ENCODE data around the gene RPS21.

The RPS21 gene

DNA sequence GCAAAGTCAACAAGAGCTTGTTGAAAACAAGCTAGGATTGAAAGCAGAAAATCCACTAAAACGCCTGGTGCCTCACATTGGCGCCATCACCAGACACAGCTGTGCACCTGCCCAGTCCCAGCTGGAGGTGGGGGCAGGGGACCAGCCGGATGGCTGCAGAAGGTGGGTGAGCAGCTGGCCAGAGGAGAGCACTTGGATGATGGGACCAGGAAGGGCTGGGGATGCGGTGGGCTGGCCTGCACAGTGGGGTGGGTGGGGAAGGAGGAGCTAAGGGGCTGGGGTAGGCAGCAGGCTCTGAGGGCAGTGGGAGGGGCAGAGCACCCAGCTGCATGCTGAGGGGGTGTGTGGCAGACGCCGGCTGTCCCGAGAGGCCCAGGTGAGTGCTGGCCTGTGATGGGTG lies 13.1 kb downstream of the RPS21 start:
- peak; percentile 38 for DNase-seq

DNA sequence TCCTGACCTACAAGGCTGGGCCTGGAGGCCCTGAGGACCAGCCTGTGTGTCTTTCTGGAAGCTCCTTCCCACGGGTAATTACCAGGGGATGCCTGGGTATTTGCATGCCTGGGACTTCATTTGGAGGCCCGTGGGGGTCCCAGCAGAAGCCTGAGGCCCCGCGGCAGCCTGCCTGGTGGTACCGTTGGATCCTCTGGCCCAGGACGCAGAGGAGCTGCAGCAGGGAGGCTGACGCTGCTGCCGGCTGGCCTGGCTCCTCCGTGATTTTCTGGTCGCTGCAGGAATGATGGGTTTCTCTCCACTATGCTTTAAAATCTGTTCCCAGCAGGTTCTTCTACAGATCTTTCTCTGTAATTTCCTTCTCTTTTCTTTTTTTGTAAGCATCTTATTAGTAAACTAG lies 13.6 kb downstream of the RPS21 start:
- no peak for DNase-seq

DNA sequence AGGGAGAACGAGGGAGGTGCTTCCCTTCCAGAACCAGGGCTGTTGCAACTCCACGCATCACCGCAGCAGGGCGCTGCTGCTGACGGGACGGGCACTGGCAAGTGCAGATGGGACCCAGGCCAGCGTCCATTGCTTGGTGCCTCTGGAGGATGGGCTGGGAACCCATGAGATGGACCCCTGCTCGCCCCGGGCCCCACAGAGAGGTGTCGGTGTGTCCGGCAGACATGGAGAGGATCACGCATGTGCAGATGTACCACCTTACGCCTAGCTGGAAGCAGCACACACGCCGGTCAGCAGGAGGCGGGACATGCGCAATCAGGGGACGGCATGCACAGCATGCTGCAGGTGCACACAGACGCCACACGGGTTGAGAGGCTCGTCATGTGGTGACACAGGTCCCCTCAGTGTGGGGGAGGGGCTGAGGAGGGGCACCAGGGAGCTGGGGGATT lies 14.5 kb downstream of the RPS21 start:
- no peak for DNase-seq

DNA sequence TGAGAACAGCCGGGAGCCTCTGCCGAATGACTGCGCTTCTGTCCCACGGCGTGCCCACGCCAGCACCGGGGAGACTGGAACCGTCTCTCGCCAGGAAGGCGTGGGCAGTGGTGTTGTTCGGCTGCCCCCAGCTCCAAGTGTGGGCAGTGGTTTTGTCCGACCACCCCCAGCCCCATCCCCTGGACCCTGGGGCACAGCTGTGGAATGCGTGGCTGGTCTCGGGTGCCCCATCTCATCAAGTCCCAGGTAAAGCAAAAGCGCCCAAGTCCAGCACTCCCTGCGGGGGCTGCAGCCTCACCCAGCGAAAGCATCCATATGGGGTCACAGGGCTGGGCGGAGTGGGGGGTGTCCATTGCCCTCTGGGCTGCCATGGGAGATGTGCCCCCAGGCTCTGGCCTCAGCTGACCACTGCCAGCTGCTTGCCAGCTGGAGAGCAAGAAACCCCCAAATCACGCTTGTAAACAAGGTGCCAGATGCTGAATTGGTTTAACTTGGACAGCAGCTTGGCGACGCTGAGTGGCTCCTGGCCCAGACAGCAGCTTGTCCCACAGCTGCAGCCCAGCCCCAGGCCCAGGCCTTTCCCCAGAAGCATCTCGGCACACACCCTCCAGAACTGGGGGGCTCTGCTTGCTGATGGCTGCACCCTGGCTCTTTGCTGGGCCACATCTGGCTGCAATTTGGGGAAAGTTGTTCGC lies 15.7 kb downstream of the RPS21 start:
- DNase-seq, result no peak

DNA sequence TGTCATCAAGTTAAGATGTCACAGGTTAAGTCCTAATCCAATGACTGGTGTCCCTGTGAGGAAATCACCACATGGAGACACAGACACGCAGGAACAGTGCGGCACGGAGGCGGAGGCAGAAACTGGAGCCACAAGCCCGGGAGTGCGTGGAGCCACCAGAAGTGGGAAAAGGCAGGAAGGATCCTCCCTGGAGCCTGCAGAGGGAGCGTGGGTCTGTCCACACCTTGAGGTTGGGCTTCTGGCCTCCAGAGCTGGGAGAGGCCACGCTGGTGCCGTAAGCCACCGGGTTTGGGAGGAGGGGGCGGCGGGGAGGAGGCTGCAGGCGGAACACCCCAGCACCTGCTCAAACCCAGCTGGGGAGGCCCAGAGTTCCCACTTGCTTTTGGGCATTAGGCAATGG lies 16.4 kb downstream of the RPS21 start:
- DNase-seq, result no peak

DNA sequence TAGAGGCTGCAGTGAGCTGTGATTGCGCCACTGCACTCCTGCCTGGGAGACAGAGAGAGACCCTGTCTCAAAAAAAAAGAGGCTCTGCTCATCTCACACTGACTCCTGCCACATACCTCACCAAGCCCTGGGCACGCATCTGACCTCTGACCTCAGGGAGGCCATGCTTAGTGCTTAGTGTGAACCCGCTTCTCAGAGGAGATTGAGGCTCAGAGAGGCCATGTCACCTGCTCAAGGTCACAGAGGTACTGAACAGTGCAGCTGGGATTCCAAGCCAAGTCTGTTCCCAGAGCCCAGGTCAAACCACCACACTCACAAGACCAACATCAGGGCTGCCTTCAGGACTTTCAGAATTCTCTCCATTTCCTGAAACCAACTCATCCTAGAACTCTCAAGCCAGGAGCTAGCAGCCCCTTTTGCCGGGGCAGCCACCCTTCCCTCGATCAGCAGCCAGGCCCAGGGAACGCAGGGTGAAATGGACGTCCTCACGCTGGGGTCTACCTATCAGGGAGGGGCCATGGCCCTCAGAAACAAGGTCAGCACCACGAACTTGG lies 17.3 kb downstream of the RPS21 start:
- DNase-seq, result no peak

DNA sequence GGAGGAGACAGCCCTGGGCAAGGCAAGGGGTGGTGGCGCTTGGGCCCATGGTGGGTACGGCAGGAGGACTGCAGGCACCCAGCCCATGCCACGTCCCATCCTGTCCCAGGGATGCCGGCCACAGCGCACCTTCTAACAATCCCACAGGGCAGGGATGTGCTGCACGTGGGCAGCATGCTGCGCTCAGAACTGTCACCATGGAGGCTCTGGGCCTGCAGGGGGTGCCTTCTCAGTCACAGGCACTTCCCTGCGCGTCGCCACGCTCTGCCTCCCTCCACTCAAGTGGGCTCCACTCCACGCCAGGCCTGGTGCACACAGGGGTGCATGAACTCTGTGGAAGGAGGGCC lies 17.8 kb downstream of the RPS21 start:
- DNase-seq, result no peak

DNA sequence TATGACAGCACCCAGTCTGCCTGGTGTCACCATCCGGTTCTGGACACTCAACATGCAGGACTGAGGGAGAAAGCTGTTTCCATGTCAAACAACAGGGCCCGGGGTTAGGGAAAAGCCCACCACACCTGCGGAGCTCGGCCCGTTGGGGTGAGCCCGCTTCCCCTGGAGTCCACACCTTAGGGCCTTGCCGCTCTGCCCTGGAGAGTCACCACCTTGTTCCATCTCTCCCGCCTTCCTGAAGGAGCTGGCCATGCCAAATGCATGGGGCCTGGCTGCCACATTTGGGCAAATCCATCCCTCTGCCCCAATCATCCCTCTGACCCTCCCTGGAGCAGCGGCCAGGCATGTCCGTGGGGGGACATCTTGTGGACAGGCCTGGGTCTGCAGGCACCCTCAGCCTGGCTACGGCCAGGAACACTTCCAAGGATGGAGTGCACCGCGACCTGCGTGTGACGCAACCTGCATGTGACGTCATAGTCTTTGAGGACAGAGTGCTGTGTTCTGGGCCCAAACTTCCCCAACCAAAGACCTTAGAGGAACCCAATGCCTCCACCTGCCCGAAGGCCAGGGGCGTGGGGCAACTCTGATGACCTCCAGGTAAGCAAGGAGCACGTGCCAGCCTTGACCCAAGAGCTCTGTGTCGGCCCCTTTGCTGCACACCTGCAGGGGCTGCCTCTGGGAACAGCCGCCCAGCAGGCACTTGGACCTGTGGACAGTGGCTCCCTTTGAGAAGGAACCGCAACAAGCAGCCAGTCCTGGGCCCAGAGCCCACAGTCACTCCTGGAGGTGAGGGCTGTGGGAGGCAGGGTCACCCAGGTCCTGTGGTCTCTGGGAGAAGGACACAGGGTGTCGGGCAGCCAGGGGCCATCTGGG lies 18.4 kb downstream of the RPS21 start:
- no peak for DNase-seq

DNA sequence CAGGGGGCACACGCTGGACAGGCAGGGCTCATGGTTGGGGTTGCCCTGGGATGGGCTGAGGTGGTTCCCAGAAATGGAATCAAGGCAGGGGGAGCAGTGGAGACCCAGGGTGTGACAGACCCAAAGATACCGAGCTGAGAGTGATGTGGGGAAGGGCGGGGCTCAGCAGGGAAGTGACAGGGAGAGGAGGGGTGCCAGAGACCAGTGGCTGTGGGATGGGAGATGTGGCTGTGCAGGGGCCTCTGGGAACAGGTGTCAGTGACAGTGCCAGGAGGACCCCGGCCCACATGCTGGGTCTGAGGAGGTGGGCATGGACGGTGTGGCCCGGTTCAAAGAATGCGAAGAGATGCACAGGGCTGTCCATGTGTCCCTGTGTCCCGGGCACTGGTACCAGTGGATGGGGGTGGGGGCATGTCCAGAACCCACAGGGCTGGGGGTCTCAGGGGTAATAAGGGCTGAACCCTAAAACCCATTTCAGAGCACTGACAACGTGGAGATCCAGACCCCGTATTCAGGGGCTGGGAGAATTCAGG lies 19.1 kb downstream of the RPS21 start:
- DNase-seq, result no peak

DNA sequence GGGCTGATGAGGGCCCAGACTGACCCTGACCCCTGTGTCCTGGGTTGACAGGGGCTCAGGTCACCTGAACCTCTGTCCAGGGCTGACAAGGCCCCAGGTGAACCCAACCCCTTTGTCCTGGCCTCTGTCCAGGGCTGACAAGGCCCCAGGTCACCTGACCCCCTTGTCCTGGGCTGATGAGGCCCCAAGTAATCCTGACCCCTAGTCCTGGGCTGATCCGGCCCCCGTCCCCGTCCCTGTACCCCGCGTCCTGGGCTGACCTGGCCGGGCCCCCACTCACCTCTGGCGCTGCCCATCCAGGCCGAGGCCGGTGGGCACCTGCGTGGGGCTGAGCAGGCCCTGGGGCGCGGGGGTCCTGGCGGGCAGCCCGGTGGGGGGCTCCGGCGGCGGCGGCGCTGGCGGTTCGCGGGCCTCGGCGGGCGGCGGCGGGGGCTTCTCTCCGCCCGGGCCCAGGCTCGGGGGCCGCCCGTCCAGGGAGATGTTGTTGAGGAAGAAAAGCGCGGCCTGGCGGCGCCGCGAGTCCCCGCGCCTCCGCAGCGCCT lies 19.8 kb downstream of the RPS21 start:
- no peak for DNase-seq

DNA sequence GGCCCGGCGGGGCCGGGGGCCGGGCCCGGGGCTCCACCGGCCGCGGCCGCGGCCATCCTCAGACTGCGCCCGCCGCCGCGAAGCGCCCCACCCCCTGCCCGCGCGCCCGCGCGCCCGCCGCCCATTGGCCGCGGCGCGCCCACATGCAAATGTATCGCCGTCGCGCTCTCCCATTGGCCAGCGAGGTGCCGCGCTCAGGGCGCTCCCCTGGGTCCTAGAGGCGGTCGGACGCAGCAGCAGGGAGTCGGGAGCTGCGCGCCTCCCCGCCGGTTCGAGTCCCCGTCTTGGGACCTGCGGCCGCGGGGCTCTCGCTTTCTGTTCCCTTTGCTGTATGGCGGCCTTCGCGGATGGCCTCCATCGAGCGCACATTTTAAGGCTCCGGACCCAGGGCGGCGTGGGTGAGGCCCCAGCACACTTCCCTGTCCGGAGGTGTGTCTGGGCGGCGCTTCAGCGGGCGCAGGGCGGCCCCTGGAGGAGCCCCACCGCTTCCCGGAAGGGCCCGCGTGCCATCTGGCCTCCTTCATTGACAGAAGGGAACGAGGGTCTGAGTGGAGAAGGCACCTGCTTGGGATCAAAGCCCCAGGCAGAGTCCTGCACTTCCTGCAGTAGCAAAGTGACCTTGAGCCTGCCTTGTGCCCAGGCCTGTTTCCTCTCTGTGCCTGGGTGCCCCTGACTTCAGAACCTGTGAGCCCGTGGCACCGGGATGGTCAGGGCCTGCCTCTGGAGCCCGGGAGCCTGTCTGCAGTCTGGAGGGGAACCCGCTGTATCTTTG lies 20.5 kb downstream of the RPS21 start, which contains the start of gene CABLES2:
Gene CABLES2, minus strand, starts transcription at position 65 of the 772 bp plus-strand sequence. Its CDS starts 9 bp downstream, at position 56.
- peak; percentile 91 for DNase-seq

DNA sequence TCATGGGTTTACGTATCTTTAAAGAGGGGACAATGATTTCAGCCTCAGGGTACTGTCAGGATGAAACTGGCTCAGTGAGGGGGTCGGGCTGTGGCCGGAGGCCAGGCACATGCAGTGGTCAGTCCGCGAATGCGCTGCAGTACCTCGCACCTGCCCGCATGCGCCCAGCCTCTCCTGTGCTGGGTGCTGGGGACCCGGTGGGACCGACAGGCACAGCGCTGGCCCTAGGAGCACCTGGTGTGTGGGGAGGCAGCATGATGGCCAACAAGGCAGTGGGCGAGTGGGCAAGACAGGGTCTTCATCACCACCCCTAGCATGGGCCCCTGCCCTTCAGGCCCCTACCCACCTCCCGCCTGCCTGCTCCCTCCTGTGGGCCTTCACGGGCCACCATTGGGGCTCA lies 21.2 kb downstream of the RPS21 start:
- no peak for DNase-seq

DNA sequence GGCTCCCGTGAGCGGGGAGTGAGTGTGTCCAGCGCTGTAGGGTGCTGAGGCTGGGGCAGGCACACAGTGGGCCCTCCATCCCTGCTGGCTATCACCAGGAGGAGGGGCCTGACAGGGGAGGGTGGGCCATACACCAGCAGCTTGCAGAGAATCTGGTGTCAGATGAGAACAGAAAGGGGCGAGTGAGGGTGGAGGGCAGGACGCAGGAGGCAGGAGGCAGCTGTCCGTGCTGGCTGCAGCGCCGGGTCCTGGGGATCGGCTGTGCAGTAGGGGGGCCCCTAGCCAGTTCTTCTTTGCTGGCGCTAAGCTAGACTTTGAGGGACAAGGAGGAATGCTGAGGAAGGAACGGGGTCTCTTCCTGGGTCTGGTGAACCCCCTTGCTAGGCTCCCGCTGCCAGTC lies 21.7 kb downstream of the RPS21 start:
- no peak for DNase-seq

DNA sequence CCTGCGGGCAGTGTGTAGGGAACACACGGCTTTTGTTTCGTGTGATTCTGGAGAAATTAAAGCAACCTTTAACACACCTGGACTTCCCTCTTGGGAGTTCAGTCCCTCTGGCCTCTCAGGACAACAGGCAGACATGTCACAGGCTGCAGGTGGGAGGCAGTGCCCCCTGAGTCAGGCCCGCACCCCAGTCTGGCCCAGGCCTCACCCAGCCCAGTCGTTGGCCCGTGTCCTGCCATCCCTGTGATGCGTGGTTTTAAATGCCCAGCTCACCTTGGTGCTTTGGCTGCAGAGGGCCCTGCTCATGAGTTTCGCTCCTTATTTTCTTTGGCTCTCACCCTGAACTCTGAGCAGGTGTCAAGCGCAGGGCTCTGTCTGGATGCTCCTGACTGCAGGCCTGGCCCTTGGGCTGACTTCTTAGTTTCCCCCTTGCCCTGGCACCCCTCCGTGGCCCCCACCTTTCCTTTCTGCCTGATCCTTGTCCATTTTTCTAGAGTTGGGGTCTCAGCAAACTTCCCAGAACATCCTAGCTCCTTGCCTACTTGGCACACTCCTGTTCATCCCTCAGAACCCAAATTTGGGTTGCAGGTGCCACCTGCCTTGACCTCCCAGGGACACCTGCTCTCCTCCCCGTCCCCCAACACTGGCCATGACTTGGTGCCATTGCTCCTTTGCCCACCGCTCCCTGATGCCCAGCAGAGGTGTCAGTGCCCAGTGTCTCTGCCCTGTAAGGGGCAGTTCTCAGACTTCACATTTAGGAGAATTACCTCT lies 22.4 kb downstream of the RPS21 start:
- DNase-seq, result no peak

DNA sequence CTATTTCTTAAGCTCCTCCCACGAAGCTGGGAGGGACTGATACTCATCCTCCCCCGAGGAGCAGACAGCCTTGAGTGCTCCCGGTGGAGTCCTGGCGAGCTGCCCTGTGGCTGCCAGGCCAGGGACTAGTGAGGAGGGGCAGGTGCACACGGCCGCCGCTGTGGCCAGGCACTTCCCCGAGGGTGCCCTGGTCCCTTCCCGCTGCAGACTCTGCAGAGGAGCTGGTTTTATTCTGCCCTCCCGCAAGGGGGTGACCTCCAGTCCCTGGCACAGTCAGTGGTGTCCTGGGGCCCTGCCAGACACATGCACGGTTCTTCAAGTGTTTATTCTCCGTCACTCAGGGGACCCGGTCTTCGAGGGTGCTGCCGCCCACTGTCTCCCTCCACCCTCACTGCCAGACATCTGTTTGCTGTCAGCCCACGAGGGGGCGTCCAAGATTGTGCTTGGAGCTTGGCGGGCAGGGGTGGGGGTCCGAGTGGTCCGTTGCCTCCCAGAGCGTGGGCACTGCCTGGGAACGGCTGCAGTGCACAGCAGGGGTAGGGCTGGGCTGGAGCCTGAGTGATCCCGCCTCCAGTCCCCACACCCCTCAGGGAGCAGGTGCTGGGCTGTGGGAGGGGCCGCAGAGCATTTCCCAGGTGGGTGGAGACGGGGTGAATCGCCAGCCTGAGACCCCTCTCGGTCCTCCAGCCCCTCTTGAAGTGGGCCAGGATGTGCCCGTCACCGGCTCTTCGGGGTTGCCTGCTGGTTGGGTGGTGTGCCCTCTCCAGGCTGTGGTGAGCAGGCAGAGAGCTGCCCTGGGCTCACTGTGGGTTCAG lies 23.2 kb downstream of the RPS21 start:
- peak; percentile 86 for DNase-seq

DNA sequence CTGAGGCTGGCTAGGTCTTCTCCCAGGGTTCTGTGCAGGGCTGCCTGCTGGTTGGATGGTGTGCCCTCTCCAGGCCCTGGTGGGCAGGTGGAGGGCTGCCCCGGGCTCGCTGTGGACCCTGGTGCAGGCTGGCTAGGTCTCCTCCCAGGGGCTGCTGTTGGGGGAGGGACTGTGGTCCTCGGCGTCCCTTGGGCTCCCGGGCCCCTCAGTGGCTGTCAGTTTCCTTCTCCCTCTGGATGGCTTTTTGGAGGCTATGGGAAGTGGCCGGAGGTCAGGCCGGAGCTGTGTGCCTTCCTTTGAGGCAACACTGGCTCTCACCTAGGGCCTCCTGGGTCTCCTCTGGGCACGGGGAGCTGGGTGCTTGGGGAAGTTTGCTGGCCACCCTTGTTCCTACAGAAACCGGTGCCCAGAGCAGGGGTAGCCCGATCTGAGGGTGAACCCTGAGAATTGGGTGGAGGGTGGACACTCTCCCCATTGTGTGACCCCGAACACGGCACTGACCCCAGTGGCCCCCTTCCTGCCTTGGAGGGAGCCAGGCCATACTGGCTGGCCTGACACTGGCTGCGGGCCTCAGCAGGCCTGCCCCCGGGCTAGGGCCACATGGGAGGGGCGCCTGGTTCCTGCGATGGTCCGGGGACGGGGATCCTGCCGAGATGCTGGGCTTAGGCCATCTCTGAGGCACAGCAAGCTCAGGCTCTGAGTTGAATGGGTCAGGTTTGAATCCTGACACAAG lies 24.0 kb downstream of the RPS21 start:
- no peak for DNase-seq

DNA sequence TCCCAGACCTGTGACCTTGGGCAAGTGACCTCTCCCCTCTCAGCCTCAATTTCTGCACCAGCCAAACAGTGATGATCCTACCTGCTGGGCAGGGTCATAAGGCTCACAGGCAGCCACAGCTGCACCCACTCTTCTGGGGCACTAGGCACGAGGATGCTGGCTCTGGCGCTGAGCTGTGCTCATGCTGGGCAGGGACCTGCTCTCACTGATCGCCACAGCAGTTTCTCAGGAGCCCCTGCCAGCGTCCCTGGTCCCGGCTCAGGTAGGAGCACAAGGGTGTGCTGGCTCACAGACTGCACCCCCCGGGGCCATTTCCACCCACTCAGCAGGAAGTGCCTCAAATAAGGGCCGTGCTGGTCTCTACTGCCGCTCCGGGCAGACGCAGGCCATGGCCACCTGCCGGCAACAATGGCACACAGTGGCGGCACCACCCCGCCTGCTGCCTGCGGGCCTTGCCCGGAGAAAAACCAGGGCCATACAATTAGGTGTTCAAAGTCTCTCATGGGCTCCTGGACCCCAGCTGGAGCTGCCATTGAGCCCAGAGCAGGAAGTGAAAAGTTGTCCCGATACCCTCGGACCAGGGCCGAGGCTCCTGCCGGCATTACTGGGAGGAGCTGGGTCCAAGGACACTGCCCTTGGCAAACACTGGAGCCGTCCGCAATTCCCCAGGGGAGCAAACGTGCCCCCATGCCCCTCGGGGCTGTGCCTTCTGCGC lies 24.7 kb downstream of the RPS21 start:
- DNase-seq, result no peak

DNA sequence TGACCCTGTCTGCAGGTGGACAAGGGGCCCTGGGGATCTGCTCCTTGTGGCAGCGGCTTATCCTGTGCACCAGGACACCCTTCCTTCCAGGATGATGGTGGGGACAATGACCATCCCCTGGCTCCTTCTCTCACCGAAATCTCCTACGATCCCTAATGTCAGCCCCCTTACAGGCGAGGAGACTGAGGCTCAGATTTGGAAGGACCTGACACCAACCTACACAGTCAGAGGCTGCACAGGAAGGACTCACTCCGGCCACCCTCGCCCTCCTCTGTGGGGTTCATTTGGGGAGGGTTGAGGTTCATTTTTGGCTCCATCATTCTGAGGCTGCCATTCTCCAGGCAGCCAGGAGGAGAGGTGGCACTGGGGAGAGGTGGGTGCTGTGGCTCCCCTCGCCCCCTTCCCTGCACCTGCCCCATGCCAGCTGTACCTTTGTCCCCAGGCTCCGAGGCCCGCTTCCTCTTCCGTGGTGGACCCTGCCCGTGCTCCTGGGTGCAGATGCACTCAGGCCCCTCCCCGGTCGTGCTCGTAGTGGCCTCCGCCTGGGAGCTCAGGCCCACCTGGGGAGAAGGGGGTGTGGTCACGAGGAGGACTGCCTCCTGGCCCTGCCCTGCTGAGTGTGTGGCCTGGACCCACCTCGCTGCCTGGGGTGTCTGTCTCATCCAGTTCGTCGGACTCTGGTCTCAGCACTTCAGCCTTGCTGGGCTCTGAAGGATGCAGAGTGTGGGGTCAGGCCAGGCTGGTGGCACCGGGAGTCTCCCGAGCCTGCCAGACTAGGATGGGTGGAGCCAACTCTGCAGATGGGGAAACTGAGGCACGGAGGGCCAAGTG lies 25.5 kb downstream of the RPS21 start:
- DNase-seq, result no peak

All from NCI-H1105 treated with DMSO at 0.1 percent for 48 hours (cell line).